Esophagus squamous epithelium (tissue), 4 donors: ENCODE data around the gene HDC.

Experiments used
- POLR2A ChIP-seq, 4 donors: fragments of 450-650 bp; IDR thresholded peaks; one replicate each; pipeline ENCODE4 v1.6.1; 2017; ENCODE audit warnings: antibody characterized with exemption in 4 of 4, mild to moderate bottlenecking in 4 of 4, moderate library complexity in 3 of 4
- TF ChIP-seq, protein P1 (sequence below), 6 experiments: fragments of 450-650 bp in 4 of 6; fragments of 200-600 bp in 2 of 6; sonication (generic) in 2 of 6; IDR thresholded peaks; one replicate each; pipeline ENCODE4 v1.5.1; 2016 to 2019; ENCODE audit warnings: antibody characterized with exemption in 6 of 6, mild to moderate bottlenecking in 4 of 6, moderate library complexity in 4 of 6

DNA sequence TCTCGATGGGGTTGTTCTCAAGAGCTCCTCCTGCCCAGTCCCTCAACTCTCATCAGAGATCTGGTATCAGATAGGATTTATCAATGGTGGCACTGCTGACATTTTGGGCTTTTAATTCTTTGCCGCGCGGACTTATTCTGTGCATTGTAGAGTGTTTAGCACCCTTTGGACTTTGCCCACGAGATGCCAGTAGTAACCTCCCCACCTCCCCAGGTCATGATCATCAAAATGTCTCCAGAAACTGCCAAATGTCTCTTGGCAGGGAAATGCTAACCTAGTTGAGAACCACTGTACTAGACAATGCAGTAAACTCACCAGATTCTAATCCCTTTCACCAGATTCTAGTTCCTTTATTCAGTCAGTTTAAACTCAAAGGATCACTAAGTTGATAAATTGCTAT lies 59.5 kb downstream of the HDC start:
- TF ChIP-seq, protein P1, sequence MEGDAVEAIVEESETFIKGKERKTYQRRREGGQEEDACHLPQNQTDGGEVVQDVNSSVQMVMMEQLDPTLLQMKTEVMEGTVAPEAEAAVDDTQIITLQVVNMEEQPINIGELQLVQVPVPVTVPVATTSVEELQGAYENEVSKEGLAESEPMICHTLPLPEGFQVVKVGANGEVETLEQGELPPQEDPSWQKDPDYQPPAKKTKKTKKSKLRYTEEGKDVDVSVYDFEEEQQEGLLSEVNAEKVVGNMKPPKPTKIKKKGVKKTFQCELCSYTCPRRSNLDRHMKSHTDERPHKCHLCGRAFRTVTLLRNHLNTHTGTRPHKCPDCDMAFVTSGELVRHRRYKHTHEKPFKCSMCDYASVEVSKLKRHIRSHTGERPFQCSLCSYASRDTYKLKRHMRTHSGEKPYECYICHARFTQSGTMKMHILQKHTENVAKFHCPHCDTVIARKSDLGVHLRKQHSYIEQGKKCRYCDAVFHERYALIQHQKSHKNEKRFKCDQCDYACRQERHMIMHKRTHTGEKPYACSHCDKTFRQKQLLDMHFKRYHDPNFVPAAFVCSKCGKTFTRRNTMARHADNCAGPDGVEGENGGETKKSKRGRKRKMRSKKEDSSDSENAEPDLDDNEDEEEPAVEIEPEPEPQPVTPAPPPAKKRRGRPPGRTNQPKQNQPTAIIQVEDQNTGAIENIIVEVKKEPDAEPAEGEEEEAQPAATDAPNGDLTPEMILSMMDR (IDR thresholded peaks at IDR 0.05): no peak
- TF ChIP-seq POLR2A (IDR thresholded peaks at IDR 0.05): no peak
